NCI-H1436 (cell line): Measurements from ENCODE around the gene MAP1LC3C.
A peak's percentile ranks its signal among the peaks of the same experiment; 100 is the strongest.

Experiments used
- DNase-seq: peaks from one replicate; lab custom pipeline; 2025; lab: John Stamatoyannopoulos, UW

The MAP1LC3C gene

DNA sequence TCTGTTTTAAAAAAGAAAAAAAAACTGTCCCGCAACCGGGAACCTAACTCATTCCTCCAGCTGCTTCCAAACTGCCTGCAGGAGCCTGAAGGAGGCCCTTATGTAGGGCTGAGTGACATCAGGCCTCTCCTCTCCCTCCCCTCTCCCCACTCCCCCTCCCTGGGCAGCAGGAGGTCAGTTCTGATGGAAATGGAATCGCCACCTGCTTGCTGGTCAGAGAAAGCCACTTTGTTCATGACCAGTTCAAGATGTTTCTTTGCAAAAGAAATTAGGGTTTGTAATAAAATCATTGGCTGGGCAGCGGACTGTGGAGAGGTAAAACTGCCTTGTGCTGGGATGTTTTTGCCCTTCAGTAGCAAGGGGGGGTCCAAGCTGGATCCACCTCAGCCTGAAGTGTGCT lies at the start of gene MAP1LC3C:
TSS of gene MAP1LC3C (minus strand) at position 73 of the 400 bp plus-strand sequence. CDS start 90 bp downstream, outside the sequence.
- no peak for DNase-seq

DNA sequence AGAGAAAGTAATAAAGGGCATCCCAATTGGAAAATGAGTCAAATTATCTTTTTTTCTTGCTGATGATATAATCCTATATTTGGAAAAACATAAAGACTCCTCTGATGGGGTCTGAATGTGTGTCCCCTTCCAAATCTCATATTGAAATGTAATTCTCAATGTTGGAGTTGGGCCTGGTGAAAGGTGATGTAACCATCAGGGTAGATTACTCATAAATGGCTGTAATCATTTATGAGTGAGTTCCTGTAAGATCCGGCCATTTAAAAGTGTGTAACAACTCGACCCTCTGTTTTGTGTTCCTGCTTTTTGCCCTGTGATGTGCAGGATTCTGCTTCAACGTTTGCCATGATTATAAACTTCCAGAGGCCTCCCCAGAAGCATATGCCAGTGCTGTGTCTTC lies 44.3 kb upstream of the MAP1LC3C start:
- no peak for DNase-seq

DNA sequence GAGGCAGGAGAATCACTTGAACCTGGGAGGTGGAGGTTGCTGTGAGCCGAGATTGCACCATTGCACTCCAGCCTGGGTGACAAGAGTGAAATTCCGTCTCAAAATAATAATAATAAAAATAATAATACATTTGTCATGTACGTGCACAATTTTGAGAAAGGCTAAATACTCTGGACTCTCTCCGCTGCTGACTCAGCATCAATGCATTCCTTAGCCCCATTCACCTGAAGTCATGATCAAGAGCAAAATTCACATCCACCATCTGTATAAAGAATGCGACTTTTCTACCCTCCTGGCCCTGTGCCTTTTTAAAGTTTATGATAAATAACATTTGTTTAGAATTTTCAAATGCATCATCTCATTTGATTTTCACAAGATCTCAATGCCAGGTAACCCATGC lies 35.5 kb upstream of the MAP1LC3C start:
- DNase-seq = no peak

DNA sequence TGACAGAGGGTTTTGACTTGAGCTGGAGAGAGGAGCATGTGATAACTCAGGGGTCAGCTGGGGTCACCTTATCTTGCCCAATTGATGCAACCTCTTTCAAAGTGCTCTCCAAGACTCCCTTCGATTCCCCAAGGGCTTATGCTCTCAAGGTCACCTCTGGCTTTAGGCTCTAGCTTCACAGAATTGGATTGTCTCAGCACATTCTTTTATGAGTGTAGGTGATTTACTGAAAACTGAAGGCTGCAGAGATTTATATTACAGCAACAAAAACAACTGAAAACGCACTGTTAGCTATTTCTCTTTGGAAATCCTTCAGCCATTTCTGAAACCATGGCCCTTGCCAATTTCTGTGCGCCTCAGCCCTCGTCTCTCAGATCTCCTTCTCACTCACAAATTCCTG lies 34.5 kb upstream of the MAP1LC3C start:
- no peak for DNase-seq

- DNase-seq = no peak
These were observed 31.2 kb upstream of the MAP1LC3C start for GRCh38 chr1:242030071-242030470.

- DNase-seq = no peak
These were observed 26.8 kb upstream of the MAP1LC3C start for GRCh38 chr1:242025681-242026080.

DNA sequence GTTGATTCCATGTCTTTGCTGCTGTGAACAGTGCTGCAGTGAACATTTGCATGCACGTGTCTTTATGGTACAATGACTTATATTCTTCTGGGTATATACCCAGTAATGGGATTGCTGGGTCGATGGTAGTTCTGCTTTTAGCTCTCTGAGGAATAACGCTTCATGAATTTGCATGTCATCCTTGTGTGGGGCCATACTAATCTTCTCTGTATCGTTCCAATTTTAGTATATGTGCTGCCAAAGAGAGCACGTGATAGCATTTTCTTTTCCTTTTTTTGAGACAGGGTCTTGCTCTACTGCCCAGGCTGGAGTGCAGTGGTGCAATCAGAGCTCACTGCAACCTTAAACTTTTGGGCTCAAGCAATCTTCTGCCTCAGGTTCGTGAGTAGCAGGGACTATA lies 24.9 kb upstream of the MAP1LC3C start:
- no peak for DNase-seq

GRCh38 chr1:242019018-242019417 lies 20.1 kb upstream of the MAP1LC3C start:
- no peak for DNase-seq

GRCh38 chr1:242017580-242018233 lies 18.8 kb upstream of the MAP1LC3C start:
- peak; percentile 73 for DNase-seq

DNA sequence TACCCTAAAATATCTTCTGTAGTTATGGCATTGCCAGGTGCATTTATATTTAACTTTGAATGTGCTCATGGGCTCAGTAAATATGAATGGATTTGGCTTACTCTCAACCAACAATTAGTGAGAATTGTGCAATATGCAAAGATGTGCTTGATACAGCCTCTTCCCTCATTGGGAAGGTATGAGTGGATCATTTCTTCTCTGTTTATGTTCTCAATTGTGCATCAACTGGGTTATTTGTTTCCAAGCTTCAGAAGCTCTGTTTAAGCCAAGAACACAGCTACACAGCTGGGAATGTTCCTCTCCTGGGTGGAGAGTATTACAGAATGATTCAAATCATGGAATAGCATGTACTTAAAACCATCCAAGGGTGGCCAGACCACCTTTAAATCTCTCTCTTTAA lies 17.6 kb upstream of the MAP1LC3C start:
- no peak for DNase-seq

- DNase-seq = no peak
These were observed 13.2 kb upstream of the MAP1LC3C start for GRCh38 chr1:242011894-242012660.

DNA sequence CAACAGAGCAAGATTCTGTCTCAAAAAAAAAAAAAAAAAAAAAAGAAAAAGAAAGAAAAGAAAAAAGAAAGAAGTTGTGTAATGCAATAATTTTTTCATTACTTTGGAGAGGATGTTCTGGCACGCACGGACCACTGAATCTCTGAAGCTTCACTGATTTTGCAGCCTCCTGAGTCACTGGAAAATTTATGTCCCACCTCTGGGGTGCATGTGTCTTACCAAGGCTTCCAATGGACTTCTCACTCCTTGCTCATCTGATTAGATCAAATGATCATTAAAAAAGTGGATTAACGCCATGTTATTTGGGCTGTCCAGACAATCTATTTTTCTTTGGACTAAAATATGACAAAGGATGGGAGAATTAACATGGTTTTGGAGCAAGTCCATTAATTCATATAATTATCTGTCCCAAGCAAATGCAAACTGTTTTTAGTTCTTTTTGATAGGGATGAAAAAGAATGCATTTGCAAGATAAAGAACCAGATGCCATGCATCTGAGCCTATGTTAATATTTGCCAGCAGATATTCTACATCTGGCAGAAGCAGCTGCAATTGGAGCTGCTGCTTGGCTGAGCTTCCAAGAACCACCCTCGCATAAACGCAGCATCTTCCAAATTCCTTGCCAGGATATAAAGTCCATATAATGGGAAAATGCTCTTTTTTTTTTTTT lies 10.1 kb upstream of the MAP1LC3C start:
- DNase-seq = no peak

DNA sequence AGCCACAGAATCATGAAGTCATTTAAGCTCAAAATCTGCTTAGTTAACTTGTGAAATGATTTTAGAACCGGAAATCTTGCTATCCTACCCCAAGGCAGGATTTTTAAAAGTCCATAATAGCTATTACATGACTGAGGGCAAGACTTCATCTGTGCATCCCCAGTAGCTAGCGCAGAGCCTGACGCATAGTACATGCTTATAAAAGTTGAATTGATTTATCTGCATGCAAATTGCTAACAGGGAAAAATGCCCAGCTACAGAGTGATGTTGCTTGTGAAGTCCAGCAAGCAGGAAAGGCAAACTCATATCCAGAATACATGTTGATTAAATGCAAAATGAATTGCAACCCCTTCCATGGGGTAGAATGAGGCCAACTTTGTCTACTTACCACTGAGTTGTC lies 8.1 kb upstream of the MAP1LC3C start:
- DNase-seq = no peak

- no peak for DNase-seq
These were observed 7.1 kb upstream of the MAP1LC3C start for GRCh38 chr1:242005866-242006535.

DNA sequence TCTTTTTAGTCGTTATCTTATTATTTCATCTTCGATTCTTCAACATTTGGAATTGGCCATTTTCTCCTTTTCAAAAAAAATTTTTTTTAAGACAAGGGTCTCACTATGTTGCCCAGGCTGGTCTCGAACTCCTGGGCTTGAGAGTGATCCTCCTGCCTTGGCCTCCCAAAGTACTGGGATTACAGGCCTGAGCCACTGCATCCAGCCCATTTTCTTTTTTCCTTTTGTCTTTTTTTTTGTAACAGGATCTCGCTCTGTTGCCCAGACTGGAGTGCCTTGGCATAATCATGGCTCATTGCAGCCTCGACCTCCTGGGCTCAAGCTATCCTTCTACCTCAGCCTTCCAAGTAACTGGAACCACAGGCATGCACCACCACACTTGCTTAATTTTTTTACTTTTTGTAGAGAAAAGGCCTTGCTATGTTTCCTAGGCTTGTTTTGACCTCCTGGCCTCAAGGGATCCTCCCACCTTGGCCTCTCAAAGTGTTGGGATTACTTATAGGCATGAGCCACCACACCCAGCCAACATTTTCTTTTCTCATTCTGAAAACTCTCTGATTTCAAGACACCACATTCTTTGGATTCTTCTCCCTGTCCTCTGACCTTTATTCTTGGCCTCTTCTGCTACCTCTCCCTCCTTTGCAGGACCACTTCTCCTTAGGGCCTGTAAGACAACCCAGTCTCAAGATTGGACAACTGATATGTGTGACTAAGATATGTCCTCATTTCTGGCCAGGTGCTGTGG lies 6.0 kb upstream of the MAP1LC3C start:
- no peak for DNase-seq

DNA sequence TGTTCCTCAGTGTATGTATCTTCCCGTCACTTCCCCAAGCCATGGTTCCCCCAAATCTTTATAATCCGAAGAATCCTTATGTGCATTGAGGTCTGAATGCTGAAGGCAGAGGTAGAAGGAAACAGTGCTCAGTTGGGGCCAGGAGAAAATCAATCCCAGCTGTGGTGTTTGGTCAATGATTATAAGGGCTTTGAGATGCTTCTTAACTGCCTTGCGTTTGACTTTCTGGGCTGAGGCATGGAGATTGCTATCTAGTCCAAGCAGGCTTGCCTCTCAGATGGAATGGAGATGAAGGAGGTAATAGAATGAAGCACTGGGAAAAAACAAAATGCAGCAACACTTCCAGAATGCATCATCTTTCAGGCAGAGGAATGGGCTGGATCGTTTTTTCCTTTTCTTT lies 3.6 kb upstream of the MAP1LC3C start:
- no peak for DNase-seq

DNA sequence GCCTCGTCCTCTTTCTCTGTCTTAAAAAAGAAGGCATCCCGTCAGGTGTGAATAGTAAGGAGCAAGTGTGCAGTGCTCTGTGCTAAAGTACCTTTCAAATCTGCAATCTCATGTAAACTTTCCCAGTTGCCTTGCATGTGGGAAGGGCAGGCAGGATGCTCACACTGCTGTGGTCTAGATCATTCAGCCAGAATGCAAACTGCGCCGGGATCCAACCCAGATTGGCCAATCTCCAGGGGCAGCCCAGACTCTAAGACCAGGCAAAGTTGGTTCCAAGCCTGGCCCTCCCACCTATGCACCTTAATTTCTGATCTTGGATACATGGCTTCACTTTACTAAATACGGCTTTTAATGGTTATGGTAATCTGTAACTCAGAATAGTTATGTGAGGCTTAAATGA lies 3.2 kb upstream of the MAP1LC3C start:
- no peak for DNase-seq

GRCh38 chr1:242000434-242000833 lies 1.5 kb upstream of the MAP1LC3C start:
- DNase-seq = no peak

DNA sequence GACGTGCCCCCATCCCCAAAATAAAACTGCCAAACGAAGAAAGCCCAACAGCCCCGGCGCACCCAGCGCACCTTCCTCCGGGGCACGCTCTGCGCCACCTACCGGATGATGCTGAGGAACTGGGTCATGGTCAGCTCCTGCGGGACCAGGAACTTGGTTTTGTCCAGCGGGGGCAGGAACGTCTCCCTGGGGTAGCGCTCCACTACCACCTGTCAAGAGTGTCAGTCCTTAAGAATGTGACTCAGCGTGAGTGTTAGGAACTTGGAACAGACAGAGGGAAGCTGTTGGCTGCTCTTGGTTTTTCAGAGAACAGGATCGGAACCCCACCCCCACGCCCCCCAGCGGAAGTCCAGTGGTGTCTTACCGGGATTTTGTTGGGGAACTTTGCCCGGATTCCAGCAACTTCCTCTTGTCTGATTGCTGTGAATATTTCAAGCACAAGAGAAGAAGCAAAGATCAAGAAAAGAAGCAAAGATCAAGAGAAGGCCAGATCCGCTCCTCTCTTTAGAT lies 431 bp downstream of the MAP1LC3C start:
- no peak for DNase-seq

GRCh38 chr1:241997401-241997998 lies 1.4 kb downstream of the MAP1LC3C start:
- DNase-seq = no peak

GRCh38 chr1:241994171-241994570 lies 4.7 kb downstream of the MAP1LC3C start:
- DNase-seq = no peak
